Activated naive CD4-positive, alpha-beta T cell treated with anti-CD3 and anti-CD28 coated beads, Interleukin-2, amount 50 U/mL, for 72 hours (primary cell): ENCODE results near the gene PGC. TPM values are rescaled to one million over a fixed set of nuclear protein-coding genes. Genes with fewer than 3 reads are reported as not detected.
"Not testable (repeated sequence)": the region's sequence is repeated elsewhere in the genome, so short reads cannot be mapped to it uniquely, and the experiment has no call there.

ENCODE experiments used
- ATAC-seq, 2 donors: fragments of 150-1000 bp; cut with Tn5 transposase; 2 replicates each; pipeline ENCODE4 v1.10.0; 2021; ENCODE audit warnings: mild to moderate bottlenecking in 2 of 2, moderate library complexity in 2 of 2
- DNase-seq, 2 donors: peaks; one replicate each; pipeline ENCODE4 v3.0.0; 2021 to 2022; ENCODE audit warnings: low spot score in 2 of 2
- H3K27ac Mint-ChIP-seq, 2 donors: one replicate each; pipeline ENCODE4 v1.8.0; 2022; ENCODE audit warnings: mild to moderate bottlenecking in 2 of 2, mixed read lengths in 2 of 2
- H3K36me3 Mint-ChIP-seq, 2 donors: one replicate each; pipeline ENCODE4 v1.8.0; 2022; ENCODE audit warnings: mixed read lengths in 2 of 2
- H3K9me3 Mint-ChIP-seq, 2 donors: one replicate each; pipeline ENCODE4 v1.8.0; 2022; ENCODE audit warnings: mixed read lengths in 2 of 2
- total RNA-seq, 2 donors: library from RNA; stranded (reverse); gene quantifications; one replicate each; pipeline ENCODE4 v1.2.3, GENCODE V29; 2022

The PGC gene
- total RNA-seq, 2 donors from 2014 or later, result not detected

DNA sequence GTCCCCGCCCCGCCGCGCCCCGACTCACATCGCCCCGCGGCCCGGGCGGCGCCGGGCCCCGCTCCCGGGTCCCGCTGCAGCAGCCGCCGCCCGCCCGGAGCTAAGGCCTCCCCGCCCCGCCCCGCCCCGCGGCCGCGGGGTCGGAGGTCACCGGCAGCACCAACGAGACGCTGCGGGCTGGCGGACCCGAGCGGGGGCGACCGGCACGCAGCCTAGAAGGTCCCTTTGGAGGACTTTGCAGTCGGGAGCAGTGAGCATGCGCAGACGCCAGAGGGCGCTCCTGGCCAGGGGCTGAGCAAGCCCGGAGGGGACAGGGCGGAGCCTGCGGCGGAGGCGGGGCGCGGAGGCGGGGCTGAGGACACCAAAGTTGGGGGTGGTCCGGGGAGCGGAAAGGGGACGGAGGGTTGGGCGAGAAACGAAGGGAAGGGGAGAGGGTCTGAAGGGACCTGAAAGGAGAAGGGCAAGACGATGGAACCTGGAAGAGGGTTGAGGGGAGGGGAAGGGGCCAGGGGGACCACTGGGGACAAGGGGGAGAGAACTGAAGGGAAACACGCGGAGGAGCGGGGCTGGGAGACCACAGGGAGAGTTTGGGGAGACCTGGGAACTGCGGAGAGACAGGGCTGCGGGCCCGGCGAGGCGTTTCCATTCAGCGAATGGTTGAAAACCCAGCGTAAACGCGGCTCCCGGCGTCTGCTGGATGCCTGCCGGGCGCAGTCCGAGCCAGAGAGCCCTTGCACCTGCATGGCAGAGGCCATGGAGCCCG, 32.8 kb upstream of the PGC start, which contains the start of gene FRS3:
TSS of gene FRS3 (minus strand) at position 113 of the 763 bp plus-strand sequence. CDS start 2,913 bp downstream, outside the sequence.
- DNase-seq (peak; percentile 97 to 100), ATAC-seq (peak; percentile 98)
- no peaks in the 10 kb centered on the region for H3K9me3 Mint-ChIP-seq
- peak within 1 kb of the TSS; percentile 49 to 90 for H3K27ac Mint-ChIP-seq
- H3K36me3 Mint-ChIP-seq, result no peaks in the 10 kb centered on the region

DNA sequence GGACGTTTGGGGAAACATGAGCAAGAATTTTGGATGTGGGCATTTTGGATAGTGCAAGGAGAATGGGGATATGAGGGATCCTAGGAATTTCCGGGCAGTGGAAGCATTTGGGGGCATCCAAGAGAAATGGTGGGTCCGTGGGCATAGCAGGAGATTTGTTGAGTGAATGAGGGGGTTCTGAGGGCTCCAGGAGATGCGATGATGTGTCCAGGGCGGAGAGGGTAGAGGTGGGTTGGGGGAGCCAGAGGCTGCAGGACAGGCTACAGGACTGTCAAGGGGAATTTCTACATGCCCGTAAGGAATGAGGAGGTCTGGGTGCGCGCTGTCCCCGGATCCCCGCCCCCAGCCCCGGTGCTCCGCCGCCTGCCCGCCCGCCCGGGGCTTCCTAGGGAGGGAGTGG, 32.1 kb upstream of the PGC start:
- Mint-ChIP-seq H3K9me3 (no peaks in the 10 kb centered on the region), H3K27ac (peak overlapping the region; percentile 49 to 90), H3K36me3 (no peaks in the 10 kb centered on the region)
- ATAC-seq, result no peak
- DNase-seq, result no peak

DNA sequence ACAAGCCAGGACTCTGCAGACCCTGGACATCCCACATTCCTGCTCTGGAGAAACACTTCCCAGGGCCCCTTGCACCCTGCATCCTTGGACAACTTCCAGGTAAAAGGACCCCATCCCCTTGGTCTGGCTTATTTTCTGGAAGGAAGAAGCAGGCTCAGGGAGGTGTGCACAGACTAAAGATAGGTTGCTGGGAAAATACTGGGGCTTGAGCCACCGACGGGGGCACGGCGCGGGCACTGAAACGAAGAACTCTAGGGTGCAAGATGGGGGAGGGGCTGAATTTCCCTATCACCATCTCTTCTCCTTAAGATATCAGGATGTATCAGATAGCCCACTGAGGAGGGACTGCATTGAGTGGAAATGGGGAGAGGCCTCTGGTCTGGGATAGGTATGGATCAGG, 31.7 kb upstream of the PGC start:
- peak overlapping the region; percentile 49 to 90 for H3K27ac Mint-ChIP-seq
- no peaks in the 10 kb centered on the region for H3K36me3 Mint-ChIP-seq
- ATAC-seq (no peak), DNase-seq (no peak)
- no peaks in the 10 kb centered on the region for H3K9me3 Mint-ChIP-seq

DNA sequence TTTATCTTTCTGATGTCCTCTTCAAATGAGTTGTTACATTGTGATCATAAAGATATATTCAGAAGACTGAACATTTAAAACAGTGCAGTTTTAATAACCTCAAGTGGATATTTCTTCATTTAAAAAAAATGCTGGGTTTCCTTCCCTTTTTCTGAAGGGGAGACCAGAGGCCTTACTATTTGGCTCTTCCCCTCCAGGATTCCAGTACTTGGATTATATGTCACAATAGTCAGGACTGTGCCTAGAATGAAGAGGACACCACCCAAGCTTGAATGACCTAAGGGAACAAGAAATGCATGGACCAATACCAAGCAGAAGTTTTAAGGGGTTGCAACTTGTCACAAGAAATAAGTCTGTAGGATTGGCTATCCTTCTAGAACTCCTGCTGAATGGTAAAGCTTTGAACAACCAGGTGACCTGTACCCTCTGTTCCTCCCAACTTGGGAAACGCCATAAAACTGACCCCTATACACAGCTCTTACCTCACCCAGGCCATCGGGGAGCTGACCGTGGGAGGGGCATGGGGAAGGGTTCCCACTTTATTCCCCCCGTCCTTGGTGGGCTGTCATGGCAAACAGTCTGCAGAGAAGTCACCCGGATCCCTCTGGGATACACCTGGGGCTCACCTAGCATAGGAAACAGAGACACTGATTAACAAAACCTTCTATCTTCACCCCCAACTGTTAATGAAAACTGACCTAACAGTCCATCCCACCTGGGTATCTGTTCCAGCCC, 30.5 kb upstream of the PGC start:
- H3K27ac Mint-ChIP-seq, result no peak overlapping the region
- no peaks in the 10 kb centered on the region for H3K9me3 Mint-ChIP-seq
- ATAC-seq (no peak), DNase-seq (no peak)
- H3K36me3 Mint-ChIP-seq, result no peaks in the 10 kb centered on the region

DNA sequence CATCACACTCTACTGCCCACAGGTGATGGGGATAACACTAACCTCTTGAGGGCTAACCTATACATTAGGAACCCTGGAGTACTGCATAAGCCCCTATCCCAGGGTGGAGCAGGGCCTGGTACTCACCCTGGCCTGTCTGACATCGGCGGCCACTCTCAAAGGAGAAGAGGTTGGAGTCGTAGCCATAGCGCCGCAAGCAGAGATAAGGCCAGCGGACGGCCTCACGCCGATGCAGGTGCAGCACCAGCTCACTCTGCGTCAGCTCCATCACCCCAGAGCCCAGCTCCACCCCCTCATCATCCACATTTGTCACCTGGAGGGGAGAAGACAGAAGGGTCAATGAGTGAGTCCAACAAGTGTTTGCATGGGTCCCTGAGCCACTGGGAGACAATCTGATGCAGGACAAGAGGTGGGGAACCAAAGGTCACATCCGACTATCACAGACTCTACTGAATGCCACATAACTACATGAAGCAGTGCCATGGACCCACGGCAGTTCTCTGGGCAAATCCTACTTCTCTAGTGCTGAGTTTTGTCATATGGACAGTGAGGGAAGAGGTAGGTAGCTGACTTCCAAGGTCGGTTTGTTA, 28.2 kb upstream of the PGC start:
- DNase-seq, result no peak
- no peaks in the 10 kb centered on the region for H3K36me3 Mint-ChIP-seq
- H3K9me3 Mint-ChIP-seq, result no peaks in the 10 kb centered on the region
- no peak overlapping the region for H3K27ac Mint-ChIP-seq
- ATAC-seq, result no peak

DNA sequence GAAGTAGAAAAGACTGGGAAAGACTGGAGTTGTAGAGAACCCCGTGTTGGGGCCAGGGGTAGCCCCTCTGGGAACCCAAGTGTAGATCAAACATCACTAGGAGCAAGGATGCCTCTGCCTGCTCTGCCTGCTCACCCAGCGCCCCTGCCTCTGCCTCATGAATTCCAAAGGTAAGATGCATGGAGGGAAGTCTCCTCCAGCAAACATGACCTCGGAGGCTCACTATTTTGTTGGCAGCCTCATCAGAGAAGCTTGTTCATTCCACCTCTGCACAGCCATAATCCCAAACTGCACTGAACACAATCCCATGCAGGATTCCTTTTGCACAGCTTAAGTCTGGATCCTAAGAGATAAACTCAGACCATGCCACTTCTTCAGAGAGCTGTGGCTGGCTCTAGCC, 27.6 kb upstream of the PGC start:
- no peaks in the 10 kb centered on the region for H3K36me3 Mint-ChIP-seq

DNA sequence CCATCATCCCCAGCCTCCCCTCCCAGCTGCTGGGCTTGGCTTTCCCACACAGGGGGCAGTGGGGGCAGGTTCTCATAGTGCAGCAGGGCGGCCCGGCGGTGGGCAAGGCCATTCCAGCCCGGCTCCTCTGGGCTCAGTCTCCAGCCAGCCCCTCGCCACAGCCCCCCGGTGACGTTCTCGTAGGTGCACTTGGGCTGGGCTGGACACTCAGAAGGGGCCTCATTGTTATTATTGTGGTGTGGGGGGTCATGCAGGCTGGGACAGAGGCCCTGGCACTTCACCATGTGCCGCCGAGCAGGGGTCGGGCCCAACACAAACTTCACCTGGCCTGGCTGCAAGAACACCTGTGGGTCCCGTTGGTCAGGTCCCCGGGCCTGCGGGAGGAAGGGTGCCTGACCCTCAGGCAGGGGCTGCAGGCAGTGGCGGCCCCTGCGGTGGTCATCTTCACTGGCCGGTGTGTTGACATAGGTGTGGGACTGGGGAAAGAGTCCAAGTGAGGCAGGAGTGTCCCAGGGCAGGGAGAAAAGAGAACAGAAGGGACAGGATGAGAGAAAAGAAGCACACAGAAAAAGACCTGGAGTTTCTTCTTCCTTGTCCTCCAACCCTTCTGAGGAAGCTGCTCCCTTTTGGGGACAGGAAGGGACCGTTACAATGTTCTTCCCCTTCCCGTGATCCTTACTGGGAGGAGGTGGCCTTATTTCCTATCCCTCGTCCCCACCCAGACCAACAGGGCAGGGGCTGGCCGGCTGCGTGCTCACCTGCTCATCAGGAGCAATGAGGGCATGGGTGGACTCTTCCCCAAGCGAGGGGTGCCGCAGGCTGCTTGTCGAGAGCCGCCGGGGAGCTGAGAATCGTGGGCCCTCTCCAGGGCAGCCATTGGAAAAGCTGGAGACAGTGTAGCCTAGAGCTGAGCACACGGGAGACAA, 24.1 kb upstream of the PGC start:
- no peak for DNase-seq
- no peak for ATAC-seq
- Mint-ChIP-seq H3K27ac (no peak overlapping the region), H3K36me3 (no peaks in the 10 kb centered on the region), H3K9me3 (no peaks in the 10 kb centered on the region)

More for the DNA sequence above, 27.6 kb upstream of the PGC start:
- ATAC-seq, result no peak
- no peak for DNase-seq
- H3K9me3 Mint-ChIP-seq, result no peaks in the 10 kb centered on the region
- no peak overlapping the region for H3K27ac Mint-ChIP-seq

DNA sequence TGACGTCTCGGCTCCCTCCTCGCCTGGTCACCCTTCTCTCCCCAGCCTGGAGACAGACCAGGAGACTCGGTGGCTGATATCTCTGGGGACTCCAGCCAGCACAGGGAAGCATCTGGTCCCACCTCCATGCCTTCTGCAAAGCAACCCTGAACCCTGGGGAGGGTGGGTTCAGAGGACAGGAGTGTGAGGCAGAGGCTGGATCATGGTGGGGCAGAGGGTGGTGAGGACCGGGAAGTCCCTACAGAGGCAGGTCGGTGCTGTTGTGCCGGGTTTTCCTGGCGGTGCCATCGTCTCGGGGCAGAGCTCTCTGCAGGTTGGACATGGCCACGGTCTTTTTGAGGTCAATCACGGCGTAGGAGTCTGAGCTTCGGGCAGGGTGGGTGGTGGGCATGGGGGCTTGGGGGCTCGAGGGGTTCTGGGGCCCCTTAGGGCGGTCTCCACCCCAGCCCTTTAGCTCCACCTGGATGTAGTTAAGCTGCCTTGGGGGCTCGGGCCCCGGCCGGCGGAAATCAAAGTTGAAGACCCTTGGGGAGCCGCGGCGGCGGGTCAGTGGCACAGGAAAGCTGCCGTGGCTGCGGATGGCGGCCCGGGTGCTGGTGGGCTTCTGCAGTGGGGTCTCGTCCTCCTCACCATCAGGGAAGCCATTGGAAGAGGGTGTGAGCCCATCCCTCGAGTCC, 23.3 kb upstream of the PGC start:
- Mint-ChIP-seq H3K9me3 (no peaks in the 10 kb centered on the region), H3K27ac (no peak overlapping the region), H3K36me3 (no peaks in the 10 kb centered on the region)
- DNase-seq, result no peak
- ATAC-seq, result no peak

DNA sequence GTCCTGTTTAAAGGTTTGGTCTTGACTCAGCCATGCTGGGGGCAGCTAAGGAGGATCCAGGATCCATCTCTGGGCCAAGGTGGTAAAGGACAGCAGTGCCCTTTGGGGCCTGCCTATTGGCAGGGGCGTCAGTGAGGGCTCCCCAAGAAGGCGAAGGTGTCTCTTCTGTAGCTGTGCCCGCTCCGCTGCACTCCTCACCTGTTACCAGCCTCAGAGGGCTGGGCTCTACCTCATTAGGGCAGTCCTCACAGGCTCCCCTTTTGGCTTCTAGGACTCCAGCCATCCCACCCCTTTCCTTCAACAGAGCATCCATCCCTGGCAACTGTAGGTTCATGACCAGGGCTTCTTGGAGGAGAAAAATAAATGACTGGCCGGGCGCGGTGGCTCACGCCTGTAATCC, 22.2 kb upstream of the PGC start:
- no peaks in the 10 kb centered on the region for H3K36me3 Mint-ChIP-seq
- H3K9me3 Mint-ChIP-seq, result no peaks in the 10 kb centered on the region
- H3K27ac Mint-ChIP-seq, result peak overlapping the region; percentile 44 to 61
- no peak for DNase-seq
- no peak for ATAC-seq

DNA sequence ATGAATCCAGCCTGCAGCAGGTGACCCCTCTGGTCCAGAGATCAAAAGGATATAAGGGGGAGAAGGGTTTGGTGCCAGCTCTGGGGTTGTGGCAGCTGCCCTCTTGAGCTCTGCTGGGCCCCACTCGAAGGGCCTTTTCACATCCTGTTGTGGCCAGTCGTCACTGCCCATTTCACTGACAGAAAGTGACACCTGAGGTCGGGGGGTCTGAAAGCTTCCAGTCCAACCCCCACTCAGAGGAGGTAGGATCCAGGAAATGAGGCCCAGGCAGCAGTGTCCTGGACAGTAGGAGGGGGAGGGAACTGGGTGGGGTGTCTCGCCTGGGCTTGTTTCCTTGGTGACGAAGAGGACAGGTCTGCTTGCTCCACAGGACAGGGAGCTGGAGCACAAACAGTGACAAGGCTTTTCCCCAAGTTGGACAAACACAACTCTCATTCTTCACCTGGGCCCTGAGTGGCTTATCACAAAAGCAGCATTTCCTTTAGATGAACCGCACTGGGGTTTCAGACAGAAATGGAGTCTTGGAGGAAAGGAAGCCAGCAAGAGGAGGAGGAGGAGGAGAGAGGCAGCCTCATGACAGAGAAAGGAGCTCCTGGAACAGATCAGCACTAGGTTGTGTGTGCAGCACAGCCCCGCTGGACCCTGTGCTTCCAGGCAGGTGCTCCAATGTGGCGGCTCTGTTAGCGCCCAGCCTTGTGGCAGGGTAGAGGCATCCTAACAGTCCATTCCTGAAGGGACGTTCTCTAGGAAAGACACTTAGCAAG, 21.5 kb upstream of the PGC start:
- peak overlapping the region; percentile 61 to 74 for H3K27ac Mint-ChIP-seq
- ATAC-seq (peak; percentile 28 to 48), DNase-seq (no peak)
- no peaks in the 10 kb centered on the region for H3K36me3 Mint-ChIP-seq
- H3K9me3 Mint-ChIP-seq, result no peaks in the 10 kb centered on the region

DNA sequence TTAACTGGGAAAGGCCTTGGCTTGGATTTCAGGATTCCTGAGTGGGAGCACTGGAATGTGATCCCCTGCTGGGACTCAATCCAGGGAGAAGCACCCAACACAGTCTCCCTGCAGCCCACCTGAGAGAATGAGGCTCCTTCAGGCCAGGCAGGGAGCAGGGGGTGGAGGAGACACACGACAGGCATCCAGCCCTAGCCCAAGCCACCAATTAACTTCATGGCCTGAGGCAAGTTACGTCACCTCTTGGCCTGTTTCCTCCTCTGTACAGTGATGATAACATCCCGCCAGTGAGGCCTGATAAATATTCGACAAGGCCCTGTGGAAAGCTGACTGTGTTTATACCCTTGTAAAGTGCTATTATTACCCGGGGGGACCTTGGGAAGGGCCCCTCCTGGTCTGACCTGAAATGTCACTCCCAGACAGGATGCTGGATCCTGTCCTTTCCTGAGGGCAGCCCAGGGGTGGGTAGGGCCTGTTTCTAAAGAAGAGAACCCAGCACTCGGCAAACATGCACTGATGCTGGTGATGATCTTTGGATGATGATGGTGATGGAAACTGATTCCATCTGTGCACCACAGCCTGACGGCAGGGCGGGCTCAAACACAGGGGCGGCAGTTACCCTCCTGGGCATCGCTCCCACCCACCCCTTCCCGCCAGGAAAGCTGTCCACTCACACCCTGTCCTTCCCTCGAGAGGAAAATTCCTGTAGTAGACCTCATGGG, 20.1 kb upstream of the PGC start:
- H3K27ac Mint-ChIP-seq, result no peak overlapping the region
- H3K36me3 Mint-ChIP-seq, result no peaks in the 10 kb centered on the region
- no peak for ATAC-seq
- DNase-seq, result no peak
- H3K9me3 Mint-ChIP-seq, result no peaks in the 10 kb centered on the region

DNA sequence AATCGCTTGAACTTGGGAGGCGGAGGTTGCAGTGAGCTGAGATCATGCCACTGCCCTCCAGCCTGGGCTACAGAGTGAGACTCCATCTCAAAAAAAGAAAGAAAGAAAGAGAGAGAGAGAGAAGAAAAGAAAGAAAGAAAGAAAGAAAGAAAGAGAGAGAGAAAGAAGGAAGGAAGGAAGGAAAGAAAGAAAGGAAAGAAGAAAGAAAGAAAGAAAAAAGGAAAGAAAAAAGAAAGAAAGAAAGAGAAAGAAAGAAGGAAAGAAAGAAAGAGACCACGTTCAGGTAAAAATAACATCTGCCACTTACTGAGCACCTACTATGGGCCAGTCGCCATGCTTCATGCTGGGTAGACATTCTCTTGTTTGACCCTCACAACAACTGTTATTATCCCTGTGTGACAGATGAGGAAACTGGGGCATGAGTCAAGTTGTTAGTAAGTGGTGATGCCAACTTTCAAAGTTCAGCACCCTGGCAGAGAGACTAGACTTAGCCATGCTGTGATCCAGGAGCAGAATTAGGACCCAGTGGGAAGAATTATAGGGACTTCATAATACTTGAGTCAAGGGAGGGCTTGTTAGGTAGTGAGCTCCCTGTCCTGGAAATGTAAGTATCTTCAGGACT, 19.0 kb upstream of the PGC start:
- ATAC-seq, H3K9me3 Mint-ChIP-seq, H3K36me3 Mint-ChIP-seq, DNase-seq: not testable (repeated sequence)
- H3K27ac Mint-ChIP-seq, result peak overlapping the region in 1 of 2 donors; percentile 46

DNA sequence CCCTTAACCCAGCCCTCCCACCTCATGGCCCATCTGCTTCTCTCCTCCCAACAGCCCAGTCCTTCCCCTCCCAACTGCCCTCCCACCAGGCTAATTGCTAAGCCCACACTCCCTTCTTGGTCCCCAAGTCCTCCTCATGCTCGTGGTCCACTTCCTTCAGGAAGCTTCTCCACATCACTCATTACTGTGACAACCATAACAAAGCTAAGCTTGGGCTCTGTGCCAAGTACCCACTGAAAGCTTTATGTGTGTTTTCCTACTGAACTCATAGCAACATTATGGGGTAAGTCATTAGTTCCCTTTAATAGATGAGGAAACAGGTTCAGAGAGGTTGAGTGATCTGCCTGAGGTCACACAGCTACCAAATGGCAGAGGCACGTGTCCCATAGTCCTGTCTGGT, 16.3 kb upstream of the PGC start:
- Mint-ChIP-seq H3K27ac (peak overlapping the region in 1 of 2 donors; percentile 7), H3K9me3 (no peaks in the 10 kb centered on the region), H3K36me3 (no peaks in the 10 kb centered on the region)
- ATAC-seq (no peak), DNase-seq (no peak)

DNA sequence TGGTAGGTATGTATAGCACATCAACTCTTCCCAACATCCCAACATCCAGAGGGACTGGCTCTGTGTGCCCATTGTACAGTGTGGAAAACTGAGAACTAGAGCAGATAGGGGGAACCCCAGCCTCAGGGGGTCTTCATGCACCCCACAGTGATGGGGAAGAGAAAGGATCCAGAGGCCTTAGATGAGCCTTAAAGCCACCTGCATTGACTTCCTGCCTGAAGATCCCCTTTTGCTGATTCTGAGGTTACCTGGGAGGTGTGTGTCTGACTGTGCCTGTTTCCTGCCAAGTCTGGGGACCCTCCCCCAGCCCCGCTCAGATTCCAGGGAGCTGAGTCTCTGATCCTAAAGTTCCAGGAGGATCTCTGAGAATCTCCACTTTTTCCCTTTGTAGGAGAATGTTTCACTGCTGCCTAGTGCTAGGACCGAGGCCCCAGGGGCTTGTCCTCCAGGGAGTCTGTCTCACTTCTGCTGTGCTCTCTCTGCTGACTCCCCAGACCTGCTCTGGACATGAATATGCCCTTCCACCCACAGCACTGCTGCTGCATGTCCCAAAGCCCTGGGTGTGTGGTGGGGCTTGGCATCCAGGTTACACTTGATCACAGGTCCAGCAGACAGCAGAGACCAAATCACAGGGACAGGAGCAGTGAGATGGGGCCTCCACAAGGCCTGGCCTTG, 12.8 kb upstream of the PGC start:
- Mint-ChIP-seq H3K27ac (no peak overlapping the region), H3K36me3 (no peaks in the 10 kb centered on the region), H3K9me3 (no peaks in the 10 kb centered on the region)
- ATAC-seq (no peak), DNase-seq (no peak)
